GM12878 (cell line): ENCODE data around the gene FASTK.

Source experiments
- BCL11A ChIP-seq: IDR thresholded peaks from 2 replicates; pipeline ENCODE4 v1.6.1; 2011; ENCODE audit warnings: low read depth, low read length
- FOXK2 ChIP-seq: fragments of 450-650 bp; IDR thresholded peaks from 2 replicates; pipeline ENCODE4 v1.6.1; 2017; ENCODE audit warnings: mild to moderate bottlenecking, moderate library complexity
- GATAD2B ChIP-seq: fragments of 450-650 bp; conservative IDR thresholded peaks from 2 replicates; pipeline ENCODE4 v1.6.1; 2017; ENCODE audit warnings: low read depth, mild to moderate bottlenecking, moderate library complexity
- NFYB ChIP-seq: IDR thresholded peaks from 2 replicates; pipeline ENCODE4 v1.6.1; 2011; ENCODE audit warnings: low read depth, mild to moderate bottlenecking, low read length, improper control_type of control experiment, moderate library complexity; ENCODE audit not compliant: insufficient read depth
- NRF1 ChIP-seq: conservative IDR thresholded peaks from 2 replicates; pipeline ENCODE4 v1.6.1; 2011; ENCODE audit warnings: mild to moderate bottlenecking, low read depth, low read length, improper control_type of control experiment
- RFX5 ChIP-seq: IDR thresholded peaks from 2 replicates; pipeline ENCODE4 v1.6.1; 2011; ENCODE audit warnings: low read depth, low read length, improper control_type of control experiment
- WRNIP1 ChIP-seq: IDR thresholded peaks from 2 replicates; pipeline ENCODE4 v1.6.1; 2011; ENCODE audit warnings: low read depth, low read length, improper control_type of control experiment, borderline replicate concordance
- TF ChIP-seq, protein P1 (sequence below): fragments of 450-650 bp; IDR thresholded peaks from 2 replicates; pipeline ENCODE4 v1.6.1; 2017; ENCODE audit warnings: mild to moderate bottlenecking
- TF ChIP-seq, protein P2 (sequence below), 3 experiments: IDR thresholded peaks in 2 of 3; conservative IDR thresholded peaks in 1 of 3; 2 replicates each; pipeline ENCODE4 v1.5.1; 2011; ENCODE audit warnings: low read depth in 3 of 3, low read length in 3 of 3, mild to moderate bottlenecking in 3 of 3, control low read depth in 2 of 3, moderate library complexity in 2 of 3, inconsistent platforms in 1 of 3, mixed read lengths in 1 of 3; ENCODE audit not compliant: control insufficient read depth in 2 of 3, insufficient read depth in 1 of 3; ENCODE audit errors: extremely low read depth in 1 of 3

DNA sequence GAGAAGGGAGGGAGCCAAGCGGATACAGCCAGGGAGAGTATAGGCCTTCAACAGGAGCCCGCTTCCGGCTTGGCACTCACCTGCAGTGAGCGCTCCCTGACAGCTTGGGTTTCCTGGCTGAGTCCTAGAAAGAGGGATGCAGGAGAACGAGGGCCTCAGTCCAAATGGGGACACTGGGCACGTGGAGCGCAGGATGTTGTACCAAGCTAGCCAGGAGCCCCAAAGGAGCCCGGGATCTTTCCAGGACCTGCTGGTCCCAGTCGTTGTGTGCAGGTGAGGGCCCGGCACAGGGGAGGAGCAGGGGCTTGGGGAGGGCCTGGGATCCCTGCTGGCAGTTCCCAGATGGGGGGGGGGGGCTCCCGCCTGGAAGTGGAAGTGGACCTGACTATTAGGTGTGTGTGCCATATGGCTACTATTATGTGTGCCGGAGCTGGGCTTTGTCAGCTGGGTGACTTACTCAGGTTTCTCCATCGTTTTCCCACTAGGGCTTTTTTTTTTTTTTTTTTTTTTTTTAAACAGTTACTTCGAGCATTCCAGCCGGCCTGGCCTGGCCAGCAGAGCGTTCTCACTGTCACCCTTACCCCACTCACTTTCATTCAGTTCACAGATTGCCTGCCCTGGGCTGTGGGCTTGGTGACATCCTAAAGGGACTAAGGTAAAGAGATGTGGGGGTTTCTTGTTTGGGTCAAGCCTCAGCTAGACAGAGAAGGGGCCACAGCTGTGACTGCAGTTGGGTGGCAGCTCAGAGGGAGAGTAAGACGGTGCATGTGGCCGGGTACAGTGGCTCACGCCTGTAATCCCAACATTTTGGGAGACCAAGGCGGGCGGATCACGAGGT, 9.5 kb upstream of the FASTK start:
- TF ChIP-seq WRNIP1 (no peak), FOXK2 (no peak), NFYB (no peak), RFX5 (no peak), BCL11A (no peak), NRF1 (no peak), GATAD2B (no peak)
- TF ChIP-seq, protein P1, sequence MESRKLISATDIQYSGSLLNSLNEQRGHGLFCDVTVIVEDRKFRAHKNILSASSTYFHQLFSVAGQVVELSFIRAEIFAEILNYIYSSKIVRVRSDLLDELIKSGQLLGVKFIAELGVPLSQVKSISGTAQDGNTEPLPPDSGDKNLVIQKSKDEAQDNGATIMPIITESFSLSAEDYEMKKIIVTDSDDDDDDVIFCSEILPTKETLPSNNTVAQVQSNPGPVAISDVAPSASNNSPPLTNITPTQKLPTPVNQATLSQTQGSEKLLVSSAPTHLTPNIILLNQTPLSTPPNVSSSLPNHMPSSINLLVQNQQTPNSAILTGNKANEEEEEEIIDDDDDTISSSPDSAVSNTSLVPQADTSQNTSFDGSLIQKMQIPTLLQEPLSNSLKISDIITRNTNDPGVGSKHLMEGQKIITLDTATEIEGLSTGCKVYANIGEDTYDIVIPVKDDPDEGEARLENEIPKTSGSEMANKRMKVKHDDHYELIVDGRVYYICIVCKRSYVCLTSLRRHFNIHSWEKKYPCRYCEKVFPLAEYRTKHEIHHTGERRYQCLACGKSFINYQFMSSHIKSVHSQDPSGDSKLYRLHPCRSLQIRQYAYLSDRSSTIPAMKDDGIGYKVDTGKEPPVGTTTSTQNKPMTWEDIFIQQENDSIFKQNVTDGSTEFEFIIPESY = no peak
- TF ChIP-seq, protein P2, sequence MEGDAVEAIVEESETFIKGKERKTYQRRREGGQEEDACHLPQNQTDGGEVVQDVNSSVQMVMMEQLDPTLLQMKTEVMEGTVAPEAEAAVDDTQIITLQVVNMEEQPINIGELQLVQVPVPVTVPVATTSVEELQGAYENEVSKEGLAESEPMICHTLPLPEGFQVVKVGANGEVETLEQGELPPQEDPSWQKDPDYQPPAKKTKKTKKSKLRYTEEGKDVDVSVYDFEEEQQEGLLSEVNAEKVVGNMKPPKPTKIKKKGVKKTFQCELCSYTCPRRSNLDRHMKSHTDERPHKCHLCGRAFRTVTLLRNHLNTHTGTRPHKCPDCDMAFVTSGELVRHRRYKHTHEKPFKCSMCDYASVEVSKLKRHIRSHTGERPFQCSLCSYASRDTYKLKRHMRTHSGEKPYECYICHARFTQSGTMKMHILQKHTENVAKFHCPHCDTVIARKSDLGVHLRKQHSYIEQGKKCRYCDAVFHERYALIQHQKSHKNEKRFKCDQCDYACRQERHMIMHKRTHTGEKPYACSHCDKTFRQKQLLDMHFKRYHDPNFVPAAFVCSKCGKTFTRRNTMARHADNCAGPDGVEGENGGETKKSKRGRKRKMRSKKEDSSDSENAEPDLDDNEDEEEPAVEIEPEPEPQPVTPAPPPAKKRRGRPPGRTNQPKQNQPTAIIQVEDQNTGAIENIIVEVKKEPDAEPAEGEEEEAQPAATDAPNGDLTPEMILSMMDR (IDR thresholded peaks at IDR 0.05 in 2 of 3, conservative IDR thresholded peaks at IDR 0.05 in 1 of 3; ENCODE audit: control insufficient read depth in 2 of 3, extremely low read depth in 1 of 3, insufficient read depth in 1 of 3, low read depth in 3 of 3, low read length in 3 of 3) = no peak
